NCI-H748 treated with DMSO at 0.1 percent for 48 hours (cell line): ENCODE measurements around the gene NBEAL2.

Source experiments
- DNase-seq: peaks from one replicate; lab custom pipeline; 2025; lab: John Stamatoyannopoulos, UW

NBEAL2 gene

GRCh38 chr3:46978985-46979944 lies at the start of gene NBEAL2:
Gene NBEAL2 (plus strand): TSS chr3:46979666. CDS start chr3:46979862, 196 bp downstream.
- DNase-seq = peak; percentile 76

GRCh38 chr3:46930166-46930944 lies 49.1 kb upstream of the NBEAL2 start:
- no peak for DNase-seq

GRCh38 chr3:46930945-46931403 lies 48.5 kb upstream of the NBEAL2 start:
- DNase-seq = no peak

GRCh38 chr3:46931631-46932331 lies 47.7 kb upstream of the NBEAL2 start:
- peak; percentile 43 for DNase-seq

GRCh38 chr3:46932455-46933225 lies 46.8 kb upstream of the NBEAL2 start:
- no peak for DNase-seq

- DNase-seq = no peak
These were observed 46.2 kb upstream of the NBEAL2 start for GRCh38 chr3:46933261-46933660.

GRCh38 chr3:46934072-46934471 lies 45.4 kb upstream of the NBEAL2 start:
- DNase-seq = no peak

- DNase-seq = no peak
These were observed 44.8 kb upstream of the NBEAL2 start for GRCh38 chr3:46934498-46935167.

- DNase-seq = no peak
These were observed 44.2 kb upstream of the NBEAL2 start for GRCh38 chr3:46935168-46935858.

- DNase-seq = no peak
These were observed 43.4 kb upstream of the NBEAL2 start for GRCh38 chr3:46935989-46936558.

GRCh38 chr3:46936733-46937250 lies 42.7 kb upstream of the NBEAL2 start:
- no peak for DNase-seq

- DNase-seq = no peak
These were observed 41.3 kb upstream of the NBEAL2 start for GRCh38 chr3:46938118-46938517.

GRCh38 chr3:46939578-46940445 lies 39.7 kb upstream of the NBEAL2 start:
- no peak for DNase-seq

GRCh38 chr3:46942076-46942475 lies 37.4 kb upstream of the NBEAL2 start:
- no peak for DNase-seq

GRCh38 chr3:46942481-46943236 lies 36.8 kb upstream of the NBEAL2 start:
- no peak for DNase-seq

GRCh38 chr3:46943237-46944187 lies 36.0 kb upstream of the NBEAL2 start:
- no peak for DNase-seq

- DNase-seq = no peak
These were observed 35.3 kb upstream of the NBEAL2 start for GRCh38 chr3:46944191-46944590.
